Activated naive CD8-positive, alpha-beta T cell (primary cell): Measurements from ENCODE around the gene TRIM7.
"Not testable (repeated sequence)": the region's sequence is repeated elsewhere in the genome, so short reads cannot be mapped to it uniquely, and the experiment has no call there.

Source experiments
- H3K27ac Mint-ChIP-seq: one replicate; pipeline ENCODE4 v1.8.0; 2021; ENCODE audit warnings: mixed read lengths
- H3K27me3 Mint-ChIP-seq: one replicate; pipeline ENCODE4 v1.8.0; 2021; ENCODE audit warnings: mixed read lengths
- H3K36me3 Mint-ChIP-seq: one replicate; pipeline ENCODE4 v1.8.0; 2021; ENCODE audit warnings: mixed read lengths
- H3K4me1 Mint-ChIP-seq: one replicate; pipeline ENCODE4 v1.8.0; 2021; ENCODE audit warnings: low read depth, mixed read lengths
- H3K4me3 Mint-ChIP-seq: one replicate; pipeline ENCODE4 v1.8.0; 2021; ENCODE audit warnings: mild to moderate bottlenecking, mixed read lengths
- H3K9me3 Mint-ChIP-seq: one replicate; pipeline ENCODE4 v1.8.0; 2021; ENCODE audit warnings: low read depth, mixed read lengths

Gene TRIM7

GRCh38 chr5:181221792-181222629, 17.0 kb upstream of the TRIM7 start:
- Mint-ChIP-seq H3K27me3 (no peaks in the 10 kb centered on the region), H3K4me3 (peak overlapping the region; percentile 96), H3K27ac (peak overlapping the region; percentile 99), H3K36me3 (no peaks in the 10 kb centered on the region), H3K9me3 (no peaks in the 10 kb centered on the region), H3K4me1 (peaks cover 58% of the 10 kb centered on the region)

- Mint-ChIP-seq H3K9me3 (no peaks in the 10 kb centered on the region), H3K4me3 (peak overlapping the region; percentile 96), H3K36me3 (no peaks in the 10 kb centered on the region), H3K4me1 (peaks cover 58% of the 10 kb centered on the region), H3K27me3 (no peaks in the 10 kb centered on the region), H3K27ac (peak overlapping the region; percentile 99)
These were observed 16.3 kb upstream of the TRIM7 start for GRCh38 chr5:181221105-181221791.

GRCh38 chr5:181220178-181220515, 15.2 kb upstream of the TRIM7 start:
- Mint-ChIP-seq H3K4me1 (peaks cover 51% of the 10 kb centered on the region), H3K27me3 (no peaks in the 10 kb centered on the region), H3K36me3 (no peaks in the 10 kb centered on the region), H3K27ac (peak overlapping the region; percentile 54), H3K4me3 (no peak overlapping the region), H3K9me3 (no peaks in the 10 kb centered on the region)

DNA sequence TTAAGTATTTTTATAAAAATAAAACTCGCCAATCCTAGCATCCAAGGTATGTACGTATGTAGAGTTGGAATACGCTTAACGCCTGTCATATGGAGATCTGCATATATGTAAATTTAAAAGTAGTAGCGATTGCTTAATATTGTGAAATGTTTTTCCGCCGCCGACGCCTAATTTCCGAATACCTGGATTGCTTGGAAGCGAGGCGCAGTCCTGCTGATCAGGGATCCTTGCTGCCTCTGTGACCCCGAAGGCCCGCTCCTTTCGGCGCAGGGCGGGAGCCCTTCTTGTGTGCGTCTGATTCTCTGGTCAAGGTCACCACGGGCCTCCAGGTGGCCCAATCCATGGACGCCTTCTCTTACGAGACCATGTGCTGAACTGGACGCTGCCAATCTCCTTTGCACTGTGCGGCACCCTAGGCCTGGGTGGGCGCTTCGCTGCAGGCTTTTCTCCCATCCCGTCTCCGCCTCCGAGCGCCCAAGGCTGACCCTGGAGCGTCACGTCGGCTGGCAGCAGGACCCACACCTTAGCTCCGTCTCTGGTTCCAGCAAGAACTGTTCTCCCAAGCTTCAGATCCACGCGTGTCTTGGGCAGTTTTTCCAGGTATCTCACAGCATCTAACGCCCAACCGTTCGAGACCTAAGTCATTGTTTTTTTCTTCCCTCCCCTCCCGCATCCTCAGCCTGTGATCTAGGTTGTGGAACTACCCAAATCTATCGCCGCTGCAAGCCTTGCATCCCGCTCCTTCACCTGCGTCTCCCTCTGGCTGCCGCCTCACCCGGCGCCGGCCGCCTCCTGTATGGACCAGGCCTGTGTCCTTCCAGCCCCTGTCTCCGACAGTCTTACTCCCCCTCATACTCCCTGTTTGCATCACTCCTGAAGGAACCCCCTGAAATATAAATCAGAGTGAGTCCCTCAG, 14.5 kb upstream of the TRIM7 start:
- Mint-ChIP-seq H3K9me3 (no peaks in the 10 kb centered on the region), H3K36me3 (no peaks in the 10 kb centered on the region), H3K4me3 (peak overlapping the region; percentile 40), H3K27me3 (no peaks in the 10 kb centered on the region), H3K27ac (peak overlapping the region; percentile 54), H3K4me1 (peaks cover 45% of the 10 kb centered on the region)

GRCh38 chr5:181218795-181219124, 13.8 kb upstream of the TRIM7 start:
- Mint-ChIP-seq H3K9me3 (no peaks in the 10 kb centered on the region), H3K4me1 (peaks cover 38% of the 10 kb centered on the region), H3K36me3 (no peaks in the 10 kb centered on the region), H3K27me3 (no peaks in the 10 kb centered on the region), H3K4me3 (peak overlapping the region; percentile 98), H3K27ac (peak overlapping the region; percentile 94)

DNA sequence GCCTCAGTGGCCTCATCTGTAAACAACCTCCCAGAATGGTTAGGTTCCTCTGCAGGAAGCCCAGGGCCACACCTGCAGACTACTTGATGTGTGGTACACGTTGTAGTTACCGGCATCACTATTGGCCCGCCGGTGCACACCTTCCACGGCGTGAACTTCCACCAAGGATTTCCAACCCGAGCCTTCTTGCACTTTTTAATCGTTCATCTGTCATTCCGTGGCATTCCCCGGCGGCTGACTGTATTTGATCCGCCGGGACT, 12.7 kb upstream of the TRIM7 start:
- peaks cover 36% of the 10 kb centered on the region for H3K4me1 Mint-ChIP-seq
- H3K36me3 Mint-ChIP-seq: no peaks in the 10 kb centered on the region
- no peaks in the 10 kb centered on the region for H3K27me3 Mint-ChIP-seq
- peak overlapping the region; percentile 98 for H3K4me3 Mint-ChIP-seq
- no peaks in the 10 kb centered on the region for H3K9me3 Mint-ChIP-seq
- H3K27ac Mint-ChIP-seq: peak overlapping the region; percentile 94

DNA sequence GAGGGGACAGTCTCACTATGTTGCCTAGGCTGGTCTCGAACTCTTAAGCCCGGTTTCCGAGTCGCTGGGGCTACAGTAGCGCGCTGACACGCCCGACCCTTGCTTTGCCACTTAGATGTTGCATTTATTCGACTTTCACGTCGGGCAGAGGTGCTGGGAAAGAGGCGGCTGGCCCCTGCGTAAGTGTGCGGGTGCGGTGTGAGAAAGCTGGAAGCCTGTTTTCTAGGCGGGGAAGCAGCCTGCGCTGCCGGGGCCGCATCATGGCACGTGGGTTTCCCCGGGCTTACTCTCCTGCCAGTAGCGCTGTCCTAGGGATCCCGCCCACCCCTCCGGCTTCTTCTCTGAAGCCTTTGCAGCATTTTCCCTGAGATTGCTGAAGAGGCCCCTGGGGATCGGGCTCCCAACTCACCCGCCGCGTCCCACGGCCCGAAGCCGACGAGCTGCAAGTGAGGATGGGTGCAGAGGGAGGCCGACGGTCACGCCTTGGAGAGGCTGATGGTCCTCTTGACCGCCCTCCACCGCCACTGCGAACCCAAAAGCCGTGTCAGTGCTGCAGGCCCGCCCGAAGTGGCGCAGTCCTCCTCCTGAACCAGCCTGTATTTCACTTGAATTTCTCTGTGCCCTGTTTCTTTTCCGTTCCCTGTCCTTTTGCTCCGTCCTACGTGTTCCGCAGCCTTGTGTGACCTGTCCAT, 12.3 kb upstream of the TRIM7 start:
- Mint-ChIP-seq H3K27me3 (no peaks in the 10 kb centered on the region), H3K36me3 (no peaks in the 10 kb centered on the region), H3K4me1 (peaks cover 36% of the 10 kb centered on the region), H3K27ac (peak overlapping the region; percentile 94), H3K9me3 (no peaks in the 10 kb centered on the region), H3K4me3 (peak overlapping the region; percentile 98)

- Mint-ChIP-seq H3K27me3 (no peaks in the 10 kb centered on the region), H3K4me3 (peak overlapping the region; percentile 98), H3K4me1 (peaks cover 31% of the 10 kb centered on the region), H3K36me3 (no peaks in the 10 kb centered on the region), H3K9me3 (no peaks in the 10 kb centered on the region), H3K27ac (peak overlapping the region; percentile 2)
These were observed 11.3 kb upstream of the TRIM7 start for GRCh38 chr5:181215997-181216989.

- not testable (repeated sequence) for H3K36me3 Mint-ChIP-seq, H3K27me3 Mint-ChIP-seq, H3K9me3 Mint-ChIP-seq, H3K4me3 Mint-ChIP-seq, H3K27ac Mint-ChIP-seq
- H3K4me1 Mint-ChIP-seq: peaks cover 25% of the 10 kb centered on the region
These were observed 9.3 kb upstream of the TRIM7 start for GRCh38 chr5:181214249-181214648.

DNA sequence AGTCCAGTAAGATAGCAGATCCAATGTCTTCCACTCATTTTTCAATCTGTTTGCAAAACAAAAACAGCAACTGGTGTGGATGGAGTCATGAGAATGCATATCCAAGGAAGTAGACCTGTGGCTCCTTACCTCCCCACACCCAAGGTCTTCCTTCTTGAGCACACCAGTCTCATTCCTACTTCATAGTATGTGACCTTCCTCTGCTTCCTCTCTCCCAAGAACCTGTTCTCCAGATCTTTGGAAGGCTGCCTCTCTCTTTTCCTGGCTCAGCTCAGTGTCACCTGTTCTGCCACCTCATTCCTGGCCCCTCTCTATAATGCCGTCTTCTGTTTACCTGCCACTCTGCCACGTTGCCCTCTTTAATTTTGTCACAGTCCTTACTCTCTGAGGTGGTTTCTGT, 7.9 kb upstream of the TRIM7 start:
- no peak overlapping the region for H3K27ac Mint-ChIP-seq
- H3K27me3 Mint-ChIP-seq: no peaks in the 10 kb centered on the region
- no peaks in the 10 kb centered on the region for H3K9me3 Mint-ChIP-seq
- H3K36me3 Mint-ChIP-seq: no peaks in the 10 kb centered on the region
- H3K4me1 Mint-ChIP-seq: peaks cover 22% of the 10 kb centered on the region
- H3K4me3 Mint-ChIP-seq: no peak overlapping the region

DNA sequence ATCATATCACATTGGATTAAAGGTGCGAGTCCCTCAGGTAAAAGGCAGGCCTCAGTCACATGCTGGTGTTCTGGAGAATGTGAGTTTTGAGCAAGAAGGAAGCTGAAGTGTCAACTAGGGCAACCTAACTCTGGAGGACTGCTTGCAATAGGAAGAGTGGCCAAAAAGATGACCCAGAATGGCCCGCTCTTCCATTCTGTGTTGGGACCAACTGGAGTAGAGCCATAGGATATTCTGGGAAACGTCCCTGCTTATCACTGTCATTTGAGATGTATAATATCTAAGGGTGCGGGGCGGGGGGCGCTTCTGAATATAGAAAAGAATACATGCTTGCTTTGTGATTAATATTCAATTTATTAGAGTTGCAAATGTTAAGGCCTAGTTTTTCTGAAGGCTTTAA, 7.1 kb upstream of the TRIM7 start:
- Mint-ChIP-seq H3K4me3 (no peak overlapping the region), H3K27me3 (no peaks in the 10 kb centered on the region), H3K27ac (peak overlapping the region; percentile 34), H3K4me1 (peaks cover 21% of the 10 kb centered on the region), H3K9me3 (no peaks in the 10 kb centered on the region), H3K36me3 (no peaks in the 10 kb centered on the region)

DNA sequence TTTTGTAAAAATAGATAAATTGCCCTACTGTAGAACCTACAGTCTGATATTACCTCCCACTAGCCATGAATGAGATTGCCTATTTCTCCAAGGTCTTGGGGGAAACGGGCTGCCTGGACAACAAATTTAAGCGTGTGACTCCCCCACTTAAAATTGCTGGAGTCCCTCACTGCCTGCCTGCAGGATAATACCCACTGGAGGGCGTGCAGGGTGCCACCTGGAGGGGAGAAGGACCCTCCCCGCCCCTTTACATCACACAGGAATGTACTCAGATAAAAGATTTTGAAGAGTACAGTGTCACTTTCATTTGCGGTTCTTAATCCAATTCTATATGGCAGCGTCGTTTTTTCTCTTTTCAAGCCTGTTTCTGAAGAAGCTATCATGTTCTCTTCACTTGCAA, 6.2 kb upstream of the TRIM7 start:
- Mint-ChIP-seq H3K27ac (no peak overlapping the region), H3K27me3 (no peaks in the 10 kb centered on the region), H3K4me1 (peaks cover 24% of the 10 kb centered on the region), H3K9me3 (no peaks in the 10 kb centered on the region), H3K36me3 (no peaks in the 10 kb centered on the region), H3K4me3 (no peak overlapping the region)

DNA sequence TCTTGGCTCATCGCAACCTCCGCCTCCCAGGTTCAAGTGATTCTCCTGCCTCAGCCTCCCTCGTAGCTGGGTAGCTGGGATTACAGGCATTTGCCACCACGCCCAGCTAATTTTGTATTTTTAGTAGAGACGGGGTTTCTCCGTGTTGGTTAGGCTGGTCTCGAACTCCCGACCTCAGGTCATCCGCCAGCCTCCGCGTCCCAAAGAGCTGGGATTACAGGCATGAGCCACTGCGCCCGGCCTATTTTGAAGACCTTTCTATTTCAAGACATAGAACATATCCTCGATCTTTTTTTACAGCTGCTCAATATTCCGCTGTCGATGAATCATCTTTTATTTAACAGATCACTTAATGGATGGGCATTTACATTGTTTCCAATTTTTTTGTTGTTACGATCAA, 5.7 kb upstream of the TRIM7 start:
- H3K4me3 Mint-ChIP-seq, H3K27ac Mint-ChIP-seq, H3K27me3 Mint-ChIP-seq, H3K36me3 Mint-ChIP-seq, H3K9me3 Mint-ChIP-seq: not testable (repeated sequence)
- peaks cover 28% of the 10 kb centered on the region for H3K4me1 Mint-ChIP-seq

- not testable (repeated sequence) for H3K9me3 Mint-ChIP-seq, H3K4me3 Mint-ChIP-seq, H3K36me3 Mint-ChIP-seq, H3K27me3 Mint-ChIP-seq, H3K27ac Mint-ChIP-seq
- peaks cover 30% of the 10 kb centered on the region for H3K4me1 Mint-ChIP-seq
These were observed 5.2 kb upstream of the TRIM7 start for GRCh38 chr5:181210148-181210547.
